RWPE1 (cell line): ENCODE data around the gene ARHGAP22.

ENCODE experiments used
- CTCF ChIA-PET: fragments of 350-600 bp; sonication (Branson Sonifier 250); formaldehyde crosslinking; extraction: SDS; loops from one replicate; lab custom pipeline; 2021; lab: Yijun Ruan, JAX
- POLR2A ChIA-PET: fragments of 400-600 bp; formaldehyde crosslinking; extraction: SDS; loops from one replicate; lab custom pipeline; 2020; ENCODE audit warnings: antibody characterized with exemption; ENCODE audit not compliant: low non-redundant PET; lab: Yijun Ruan, JAX
- DNase-seq: peaks from one replicate; pipeline ENCODE4 v3.0.0; 2012; ENCODE audit warnings: low spot score
- H3K27ac ChIP-seq: fragments of 450-650 bp; 2 replicates; pipeline ENCODE4 v1.5.1; 2017
- CTCF ChIP-seq: fragments of 450-650 bp; conservative IDR thresholded peaks from 2 replicates; pipeline ENCODE4 v1.5.1; 2017; ENCODE audit warnings: low read depth, mild to moderate bottlenecking

ARHGAP22 gene

GRCh38 chr10:48487244-48487643, 117.6 kb downstream of the ARHGAP22 start:
- H3K27ac ChIP-seq = no peak overlapping the region
- CTCF ChIA-PET = interaction anchor here (0.7 kb wide), 1 partner anchor 1134 kb away, joined by 3 read pairs; no protein-coding TSS in a partner anchor
- DNase-seq = no peak
- no peak for TF ChIP-seq CTCF
- POLR2A ChIA-PET = no interaction called here

GRCh38 chr10:48485711-48486110, 119.2 kb downstream of the ARHGAP22 start:
- DNase-seq = no peak
- CTCF ChIA-PET = no interaction called here
- no peak for TF ChIP-seq CTCF
- no peak overlapping the region for H3K27ac ChIP-seq
- POLR2A ChIA-PET = interaction anchor here (0.7 kb wide), 1 partner anchor 1010 kb away, joined by 3 read pairs; no protein-coding TSS in a partner anchor

DNA sequence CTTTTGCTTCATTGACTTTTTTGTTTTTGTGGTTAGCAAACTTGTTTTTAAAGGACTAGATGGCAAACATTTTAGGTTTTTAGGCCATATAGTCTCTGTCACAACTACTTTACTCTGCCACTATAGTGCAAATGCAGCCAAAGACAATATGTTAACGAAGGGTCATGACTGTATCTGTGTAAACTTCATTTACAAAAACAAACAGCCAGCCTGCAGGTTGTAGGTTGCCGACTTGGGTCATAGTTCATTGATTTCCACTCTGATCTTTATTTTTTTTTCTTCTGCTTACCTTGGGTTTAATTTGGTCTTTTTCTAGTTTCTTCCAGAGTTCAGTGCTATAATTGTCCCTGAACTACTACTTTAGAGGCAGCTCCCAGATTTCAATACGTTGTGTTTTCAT, 120.0 kb downstream of the ARHGAP22 start:
- no peak for TF ChIP-seq CTCF
- POLR2A ChIA-PET = no interaction called here

DNA sequence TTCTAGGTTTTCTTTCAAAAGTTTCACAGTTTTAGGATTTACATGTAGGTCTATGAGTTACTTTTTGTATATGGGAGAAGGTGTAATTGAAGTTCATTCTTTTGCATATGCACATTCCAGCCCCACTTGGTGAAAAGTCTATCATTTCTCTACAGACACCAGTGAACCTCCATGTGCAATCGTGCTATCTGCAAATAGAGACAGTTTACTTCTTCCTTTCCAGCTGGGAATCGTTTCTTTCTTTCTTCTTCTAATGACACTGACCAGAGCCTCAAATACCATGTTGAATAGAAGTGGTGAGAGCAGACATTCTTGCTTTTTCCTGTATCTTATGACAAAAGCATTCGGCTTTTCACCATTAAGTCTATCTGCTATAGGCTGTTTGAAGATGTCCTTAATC, 122.7 kb downstream of the ARHGAP22 start:
- POLR2A ChIA-PET = no interaction called here

More for the DNA sequence above, 120.0 kb downstream of the ARHGAP22 start:
- H3K27ac ChIP-seq = no peak overlapping the region
- CTCF ChIA-PET = interaction anchor here (0.6 kb wide), 2 partner anchors 29 to 242 kb away, joined by 3 read pairs; no protein-coding TSS in a partner anchor
- no peak for DNase-seq

DNA sequence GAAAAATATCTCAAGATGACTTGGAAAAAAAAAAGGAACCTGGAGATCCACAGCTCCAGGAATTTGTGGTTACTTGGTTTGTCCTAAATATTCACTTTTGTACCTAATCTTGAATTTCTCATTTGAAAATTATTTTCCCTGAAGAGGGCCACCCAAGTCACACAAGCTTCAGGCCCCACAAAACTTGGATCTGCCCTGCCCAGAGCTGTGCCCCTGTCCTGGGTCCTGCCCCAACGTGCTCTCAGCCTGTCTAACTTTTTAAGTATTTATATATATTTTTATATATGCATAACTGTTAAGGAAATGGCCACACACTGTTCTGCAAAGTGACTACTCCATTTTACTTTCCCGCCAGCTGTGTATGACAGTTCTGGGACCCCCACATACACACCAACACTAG, 123.5 kb downstream of the ARHGAP22 start:
- TF ChIP-seq CTCF = no peak
- no peak for DNase-seq
- CTCF ChIA-PET = interaction anchor here (0.7 kb wide), 1 partner anchor 32 kb away, joined by 3 read pairs; no protein-coding TSS in a partner anchor
- H3K27ac ChIP-seq = no peak overlapping the region
- POLR2A ChIA-PET = no interaction called here

More for the DNA sequence above, 122.7 kb downstream of the ARHGAP22 start:
- CTCF ChIA-PET = no interaction called here
- no peak for TF ChIP-seq CTCF
- H3K27ac ChIP-seq = no peak overlapping the region
- no peak for DNase-seq

GRCh38 chr10:48480397-48481374, 124.2 kb downstream of the ARHGAP22 start:
- POLR2A ChIA-PET = no interaction called here

More at GRCh38 chr10:48480397-48481374, 124.2 kb downstream of the ARHGAP22 start:
- no peak overlapping the region for H3K27ac ChIP-seq
- DNase-seq = no peak
- CTCF ChIA-PET = interaction anchor here (0.7 kb wide), 1 partner anchor 31 kb away, joined by 3 read pairs; no protein-coding TSS in a partner anchor
- TF ChIP-seq CTCF = no peak
